Ishikawa (cell line): ENCODE data around the gene MYH10.

ENCODE experiments used
- CEBPB ChIP-seq: IDR thresholded peaks from 2 replicates; pipeline ENCODE4 v1.6.1; 2012
- CREB1 ChIP-seq: IDR thresholded peaks from 2 replicates; pipeline ENCODE4 v1.6.1; 2012; ENCODE audit warnings: low read depth
- EGR1 ChIP-seq: IDR thresholded peaks from 2 replicates; pipeline ENCODE4 v1.6.1; 2012
- EP300 ChIP-seq: IDR thresholded peaks from 2 replicates; pipeline ENCODE4 v1.6.1; 2012; ENCODE audit warnings: borderline replicate concordance
- FOXM1 ChIP-seq: IDR thresholded peaks from 2 replicates; pipeline ENCODE4 v1.6.1; 2012; ENCODE audit warnings: low read depth, borderline replicate concordance
- MAX ChIP-seq: IDR thresholded peaks from 2 replicates; pipeline ENCODE4 v1.6.1; 2012
- NFIC ChIP-seq: IDR thresholded peaks from 2 replicates; pipeline ENCODE4 v1.6.1; 2012
- RAD21 ChIP-seq: IDR thresholded peaks from 2 replicates; pipeline ENCODE4 v1.6.1; 2012; ENCODE audit warnings: low read depth
- TAF1 ChIP-seq: IDR thresholded peaks from 2 replicates; pipeline ENCODE4 v1.6.1; 2012; ENCODE audit warnings: low read depth, mild to moderate bottlenecking
- TCF12 ChIP-seq: IDR thresholded peaks from 2 replicates; pipeline ENCODE4 v1.6.1; 2012; ENCODE audit warnings: low read depth
- TEAD4 ChIP-seq: IDR thresholded peaks from 2 replicates; pipeline ENCODE4 v1.6.1; 2012
- YY1 ChIP-seq: IDR thresholded peaks from 2 replicates; pipeline ENCODE4 v1.6.1; 2012; ENCODE audit warnings: low read depth
- ZBTB7A ChIP-seq: IDR thresholded peaks from 2 replicates; pipeline ENCODE4 v1.6.1; 2012; ENCODE audit warnings: low read depth
- TF ChIP-seq, protein P1 (sequence below): IDR thresholded peaks from 2 replicates; pipeline ENCODE4 v1.6.1; 2012; ENCODE audit warnings: low read depth, mild to moderate bottlenecking
- TF ChIP-seq, protein P2 (sequence below): IDR thresholded peaks from 2 replicates; pipeline ENCODE4 v1.6.1; 2012

Gene MYH10

DNA sequence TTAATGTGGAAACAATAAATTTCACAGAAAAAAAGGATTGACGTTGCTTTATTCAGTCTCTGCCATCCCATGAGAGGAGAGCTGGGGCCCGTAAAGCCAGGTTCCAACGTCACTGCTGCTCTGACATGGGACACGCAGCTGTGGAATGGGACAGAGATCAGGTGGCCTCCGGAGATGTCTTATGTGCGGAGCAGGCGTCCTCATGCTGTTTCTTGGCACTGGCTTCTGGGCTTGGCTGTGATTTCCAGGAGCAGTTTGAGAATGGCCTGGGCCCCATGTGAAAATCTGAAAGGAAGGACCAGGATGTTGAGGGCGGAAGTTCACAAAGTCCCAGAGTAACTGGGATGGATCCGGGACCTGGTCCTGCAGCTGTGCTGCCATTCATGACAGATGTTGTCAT is 162.4 kb downstream of the MYH10 start:
- TF ChIP-seq RAD21, result no peak

DNA sequence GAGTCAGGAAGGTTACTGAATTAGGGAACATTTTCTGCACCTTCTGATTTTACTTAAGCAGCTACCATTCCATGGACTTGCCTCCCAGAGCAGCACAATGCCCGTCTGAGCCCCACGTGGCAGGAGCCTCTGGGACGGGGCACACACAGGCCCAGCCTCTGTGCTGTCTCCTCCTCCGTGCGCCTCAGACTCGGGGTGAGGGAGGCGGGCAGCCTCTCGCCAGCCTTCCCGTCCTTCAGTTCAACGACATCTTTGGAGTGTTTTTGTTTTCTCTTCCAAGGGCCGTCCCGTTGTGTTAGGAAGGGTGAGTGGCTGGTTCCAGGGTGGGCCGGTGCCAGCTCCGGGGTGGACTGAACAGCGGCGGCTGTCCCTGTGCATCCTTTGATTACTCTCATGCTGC is 163.0 kb downstream of the MYH10 start:
- no peak for TF ChIP-seq RAD21
- TF ChIP-seq CREB1, result no peak
- no peak for TF ChIP-seq FOXM1

DNA sequence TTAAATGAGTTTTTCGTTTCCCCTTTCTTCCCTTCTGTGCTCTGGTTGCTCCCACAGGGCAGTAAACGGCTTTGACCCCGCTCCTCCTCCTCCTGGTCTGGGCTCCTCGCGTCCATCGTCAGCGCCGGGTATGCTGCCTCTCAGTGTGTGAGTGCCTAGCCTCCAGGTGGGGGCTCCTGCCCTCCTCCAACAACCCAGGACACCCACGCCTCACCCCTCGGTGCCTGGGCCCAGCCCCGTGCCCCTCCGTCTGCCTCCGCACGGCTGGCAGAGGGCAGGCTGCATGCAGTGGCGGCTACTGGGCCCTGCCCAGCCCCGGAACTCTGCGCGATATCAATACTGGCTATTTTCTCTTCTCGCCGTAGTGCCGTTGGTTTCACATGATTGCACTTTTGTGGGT is 163.7 kb downstream of the MYH10 start:
- TF ChIP-seq TAF1 (no peak), ZBTB7A (no peak), TEAD4 (no peak), EP300 (no peak), TCF12 (no peak), FOXM1 (no peak), CREB1 (no peak), CEBPB (no peak), RAD21 (no peak), EGR1 (no peak), YY1 (no peak), MAX (no peak), NFIC (no peak)
- TF ChIP-seq, protein P1, sequence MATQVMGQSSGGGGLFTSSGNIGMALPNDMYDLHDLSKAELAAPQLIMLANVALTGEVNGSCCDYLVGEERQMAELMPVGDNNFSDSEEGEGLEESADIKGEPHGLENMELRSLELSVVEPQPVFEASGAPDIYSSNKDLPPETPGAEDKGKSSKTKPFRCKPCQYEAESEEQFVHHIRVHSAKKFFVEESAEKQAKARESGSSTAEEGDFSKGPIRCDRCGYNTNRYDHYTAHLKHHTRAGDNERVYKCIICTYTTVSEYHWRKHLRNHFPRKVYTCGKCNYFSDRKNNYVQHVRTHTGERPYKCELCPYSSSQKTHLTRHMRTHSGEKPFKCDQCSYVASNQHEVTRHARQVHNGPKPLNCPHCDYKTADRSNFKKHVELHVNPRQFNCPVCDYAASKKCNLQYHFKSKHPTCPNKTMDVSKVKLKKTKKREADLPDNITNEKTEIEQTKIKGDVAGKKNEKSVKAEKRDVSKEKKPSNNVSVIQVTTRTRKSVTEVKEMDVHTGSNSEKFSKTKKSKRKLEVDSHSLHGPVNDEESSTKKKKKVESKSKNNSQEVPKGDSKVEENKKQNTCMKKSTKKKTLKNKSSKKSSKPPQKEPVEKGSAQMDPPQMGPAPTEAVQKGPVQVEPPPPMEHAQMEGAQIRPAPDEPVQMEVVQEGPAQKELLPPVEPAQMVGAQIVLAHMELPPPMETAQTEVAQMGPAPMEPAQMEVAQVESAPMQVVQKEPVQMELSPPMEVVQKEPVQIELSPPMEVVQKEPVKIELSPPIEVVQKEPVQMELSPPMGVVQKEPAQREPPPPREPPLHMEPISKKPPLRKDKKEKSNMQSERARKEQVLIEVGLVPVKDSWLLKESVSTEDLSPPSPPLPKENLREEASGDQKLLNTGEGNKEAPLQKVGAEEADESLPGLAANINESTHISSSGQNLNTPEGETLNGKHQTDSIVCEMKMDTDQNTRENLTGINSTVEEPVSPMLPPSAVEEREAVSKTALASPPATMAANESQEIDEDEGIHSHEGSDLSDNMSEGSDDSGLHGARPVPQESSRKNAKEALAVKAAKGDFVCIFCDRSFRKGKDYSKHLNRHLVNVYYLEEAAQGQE, result no peak
- TF ChIP-seq, protein P2, sequence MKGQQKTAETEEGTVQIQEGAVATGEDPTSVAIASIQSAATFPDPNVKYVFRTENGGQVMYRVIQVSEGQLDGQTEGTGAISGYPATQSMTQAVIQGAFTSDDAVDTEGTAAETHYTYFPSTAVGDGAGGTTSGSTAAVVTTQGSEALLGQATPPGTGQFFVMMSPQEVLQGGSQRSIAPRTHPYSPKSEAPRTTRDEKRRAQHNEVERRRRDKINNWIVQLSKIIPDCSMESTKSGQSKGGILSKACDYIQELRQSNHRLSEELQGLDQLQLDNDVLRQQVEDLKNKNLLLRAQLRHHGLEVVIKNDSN, result no peak

- TF ChIP-seq, protein P1, result no peak
- TF ChIP-seq ZBTB7A (no peak), TAF1 (no peak), EP300 (no peak), TCF12 (no peak), FOXM1 (no peak), CREB1 (no peak)
- TF ChIP-seq, protein P2, result no peak
These were observed 164.1 kb downstream of the MYH10 start for GRCh38 chr17:8466456-8466855.

GRCh38 chr17:8465759-8466158 is 164.8 kb downstream of the MYH10 start:
- TF ChIP-seq, protein P2, result no peak
- TF ChIP-seq RAD21 (no peak), TCF12 (no peak)

GRCh38 chr17:8465356-8465755 is 165.2 kb downstream of the MYH10 start:
- TF ChIP-seq NFIC (no peak), TCF12 (no peak), TAF1 (no peak), CREB1 (no peak), YY1 (no peak), EGR1 (no peak), TEAD4 (no peak), EP300 (no peak), ZBTB7A (no peak), MAX (no peak), CEBPB (no peak), FOXM1 (no peak), RAD21 (no peak)
- TF ChIP-seq, protein P1, result no peak
- TF ChIP-seq, protein P2, result no peak
